ENCODE measurements around the gene DMAP1. TPM values are rescaled to one million over a fixed set of nuclear protein-coding genes. Genes with fewer than 3 reads are reported as not detected.

The DMAP1 gene
- polyA plus RNA-seq, 3 donors: 18.9 to 51.4 (median 21.3) TPM

DNA sequence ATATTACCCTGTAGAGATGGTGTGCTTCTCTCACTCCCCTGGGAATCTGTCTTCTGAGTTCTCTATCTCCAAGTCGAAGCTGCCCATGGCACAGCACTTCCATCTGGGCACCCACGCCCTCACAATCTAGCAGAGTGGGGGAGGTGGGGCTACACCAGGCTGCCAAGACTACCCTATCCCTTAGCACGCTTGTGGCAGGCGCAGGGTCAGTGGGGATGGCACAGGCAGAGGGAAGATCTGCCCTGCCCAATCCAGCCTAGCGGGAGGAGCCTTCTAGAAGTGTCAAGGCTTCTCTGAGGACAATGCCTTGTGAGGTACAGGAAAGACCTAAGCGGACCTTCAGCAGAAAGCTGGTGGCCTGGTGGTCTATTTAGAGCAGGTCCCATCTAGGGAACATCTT lies 49.1 kb downstream of the DMAP1 start:
- Histone ChIP-seq H3K36me3 (replicated peaks in 1 of 2; ENCODE audit: control insufficient read depth in 1 of 2, insufficient read depth in 2 of 2, low read length in 2 of 2) (peaks cover 0 to 5% of the 10 kb centered on the region in 2 donors), H3K4me3 (replicated peaks in 1 of 3; ENCODE audit: low read depth in 2 of 3, low read length in 3 of 3) (peak overlapping the region in 1 of 3 experiments; percentile 35), H3K4me1 (ENCODE audit: control insufficient read depth in 1 of 2, insufficient read depth in 2 of 2, low read length in 2 of 2) (peaks cover 52 to 58% of the 10 kb centered on the region in 2 donors), H3K9ac (ENCODE audit: insufficient read depth, low read length, poor library complexity, severe bottlenecking) (no peak overlapping the region), H3K4me2 (replicated peaks; ENCODE audit: extremely low read depth, low read length, poor library complexity, severe bottlenecking) (peak overlapping the region; percentile 41), H3K27me3 (ENCODE audit: control insufficient read depth in 2 of 2, insufficient read depth in 2 of 2, low read length in 2 of 2) (no peaks in the 10 kb centered on the region), H2AFZ (ENCODE audit: insufficient read depth, low read depth, low read length, poor library complexity, severe bottlenecking) (no peak overlapping the region), H3K79me2 (ENCODE audit: insufficient read depth, low read length) (no peaks in the 10 kb centered on the region), H4K20me1 (ENCODE audit: insufficient read depth, low read length) (no peaks in the 10 kb centered on the region), H3K27ac (ENCODE audit: low read depth in 1 of 2, low read length in 2 of 2) (peak overlapping the region; percentile 76 to 83), H3K9me3 (replicated peaks in 1 of 2; ENCODE audit: control insufficient read depth in 1 of 2, insufficient read depth in 1 of 2, low read length in 2 of 2) (no peaks in the 10 kb centered on the region)
- Mint-ChIP-seq H3K36me3 (peaks cover 3 to 10% of the 10 kb centered on the region in 2 donors), H3K27ac (peak overlapping the region; percentile 74 to 94 (median 88)), H3K4me3 (peak overlapping the region in 1 of 2 donors; percentile 52), H3K4me1 (peaks cover 58% of the 10 kb centered on the region), H3K9me3 (peaks cover 0 to 5% (median 0%) of the 10 kb centered on the region in 7 donors), H3K27me3 (ENCODE audit: low read depth in 3 of 3) (peaks cover 0 to 4% (median 3%) of the 10 kb centered on the region in 3 donors)
- whole genome bisulfite sequencing (ENCODE audit: insufficient coverage): 87% methylated on average over 3 of the region's 6 CpGs
- intact Hi-C loops (cut with micrococcal nuclease): no loop called here
- DNase-seq: no peak
- TF ChIP-seq, protein P1, sequence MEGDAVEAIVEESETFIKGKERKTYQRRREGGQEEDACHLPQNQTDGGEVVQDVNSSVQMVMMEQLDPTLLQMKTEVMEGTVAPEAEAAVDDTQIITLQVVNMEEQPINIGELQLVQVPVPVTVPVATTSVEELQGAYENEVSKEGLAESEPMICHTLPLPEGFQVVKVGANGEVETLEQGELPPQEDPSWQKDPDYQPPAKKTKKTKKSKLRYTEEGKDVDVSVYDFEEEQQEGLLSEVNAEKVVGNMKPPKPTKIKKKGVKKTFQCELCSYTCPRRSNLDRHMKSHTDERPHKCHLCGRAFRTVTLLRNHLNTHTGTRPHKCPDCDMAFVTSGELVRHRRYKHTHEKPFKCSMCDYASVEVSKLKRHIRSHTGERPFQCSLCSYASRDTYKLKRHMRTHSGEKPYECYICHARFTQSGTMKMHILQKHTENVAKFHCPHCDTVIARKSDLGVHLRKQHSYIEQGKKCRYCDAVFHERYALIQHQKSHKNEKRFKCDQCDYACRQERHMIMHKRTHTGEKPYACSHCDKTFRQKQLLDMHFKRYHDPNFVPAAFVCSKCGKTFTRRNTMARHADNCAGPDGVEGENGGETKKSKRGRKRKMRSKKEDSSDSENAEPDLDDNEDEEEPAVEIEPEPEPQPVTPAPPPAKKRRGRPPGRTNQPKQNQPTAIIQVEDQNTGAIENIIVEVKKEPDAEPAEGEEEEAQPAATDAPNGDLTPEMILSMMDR (IDR thresholded peaks at IDR 0.05): no peak

GRCh38 chr1:44262816-44263567 lies 49.7 kb downstream of the DMAP1 start:
- H2AFZ ChIP-seq (ENCODE audit: insufficient read depth, low read depth, low read length, poor library complexity, severe bottlenecking): no peak overlapping the region
- H3K4me3 Mint-ChIP-seq: peak overlapping the region in 1 of 2 donors; percentile 65
- no peak overlapping the region for H3K9ac ChIP-seq (ENCODE audit: insufficient read depth, low read length, poor library complexity, severe bottlenecking)
- no peaks in the 10 kb centered on the region for H4K20me1 ChIP-seq (ENCODE audit: insufficient read depth, low read length)
- peak overlapping the region; percentile 76 to 83 for H3K27ac ChIP-seq (ENCODE audit: low read depth in 1 of 2, low read length in 2 of 2)
- peaks cover 58% of the 10 kb centered on the region for H3K4me1 Mint-ChIP-seq
- H3K36me3 ChIP-seq (replicated peaks in 1 of 2; ENCODE audit: control insufficient read depth in 1 of 2, insufficient read depth in 2 of 2, low read length in 2 of 2): no peaks in the 10 kb centered on the region
- H3K4me1 ChIP-seq (ENCODE audit: control insufficient read depth in 1 of 2, insufficient read depth in 2 of 2, low read length in 2 of 2): peaks cover 52 to 58% of the 10 kb centered on the region in 2 donors
- no peaks in the 10 kb centered on the region for H3K9me3 ChIP-seq (replicated peaks in 1 of 2; ENCODE audit: control insufficient read depth in 1 of 2, insufficient read depth in 1 of 2, low read length in 2 of 2)
- peak overlapping the region; percentile 84 to 94 (median 93) for H3K27ac Mint-ChIP-seq
- peak in 1 of 3 donors; percentile 19 for DNase-seq
- intact Hi-C loops (cut with micrococcal nuclease): no loop called here
- H3K9me3 Mint-ChIP-seq: peaks cover 0 to 5% (median 0%) of the 10 kb centered on the region in 7 donors
- TF ChIP-seq, protein P1 (IDR thresholded peaks at IDR 0.05): no peak
- H3K27me3 ChIP-seq (ENCODE audit: control insufficient read depth in 2 of 2, insufficient read depth in 2 of 2, low read length in 2 of 2): no peaks in the 10 kb centered on the region
- H3K79me2 ChIP-seq (ENCODE audit: insufficient read depth, low read length): no peaks in the 10 kb centered on the region
- H3K4me3 ChIP-seq (replicated peaks in 1 of 3; ENCODE audit: low read depth in 2 of 3, low read length in 3 of 3): peak overlapping the region in 1 of 3 experiments; percentile 44
- WGBS (ENCODE audit: insufficient coverage): 83% methylated on average over 2 of the region's 4 CpGs
- H3K27me3 Mint-ChIP-seq (ENCODE audit: low read depth in 3 of 3): peaks cover 0 to 4% (median 3%) of the 10 kb centered on the region in 3 donors
- peaks cover 6 to 9% of the 10 kb centered on the region in 2 donors for H3K36me3 Mint-ChIP-seq
- peak overlapping the region; percentile 41 for H3K4me2 ChIP-seq (replicated peaks; ENCODE audit: extremely low read depth, low read length, poor library complexity, severe bottlenecking)

All from CD14-positive monocyte (primary cell).